ENCODE data around the gene ANO8.

DNA sequence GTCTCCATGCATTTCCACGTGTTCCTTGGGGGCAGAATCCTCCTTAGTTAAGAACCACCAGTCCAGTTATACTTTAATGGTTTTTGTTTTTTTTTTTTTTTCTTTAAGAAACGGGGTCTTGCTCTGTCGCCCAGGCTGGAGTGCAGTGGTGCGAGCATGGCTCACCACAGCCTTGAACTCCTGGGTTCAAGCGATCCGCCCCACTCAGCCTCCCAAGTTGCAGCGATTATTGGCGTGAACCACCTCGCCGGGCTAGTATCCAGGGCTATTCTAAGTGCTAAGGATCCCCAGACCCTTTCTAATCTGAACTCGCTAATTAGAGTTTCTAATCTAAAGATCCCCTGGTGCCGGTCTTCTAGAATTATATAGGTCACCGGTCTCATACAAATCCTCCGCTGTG lies 41.0 kb downstream of the ANO8 start:
- no peak for TF ChIP-seq POLR2A (IDR thresholded peaks at IDR 0.05; ENCODE audit: low read depth, low read length)
- no peak for TF ChIP-seq POLR2AphosphoS5 (IDR thresholded peaks at IDR 0.05; ENCODE audit: low read depth, low read length)

Data from GM12892 (cell line).